Jurkat, Clone E6-1 (cell line): ENCODE data around the gene OLFML3.
"Not testable (repeated sequence)": the region's sequence is repeated elsewhere in the genome, so short reads cannot be mapped to it uniquely, and the experiment has no call there.

Source experiments
- DNase-seq: peaks from one replicate; pipeline ENCODE4 v3.0.0-alpha.2; 2011; ENCODE audit warnings: low read depth, low spot score
- H3K4me3 ChIP-seq: 2 replicates; pipeline ENCODE4 v1.5.1; 2011; ENCODE audit warnings: mild to moderate bottlenecking, low read length, control low read depth, moderate library complexity

The OLFML3 gene

GRCh38 chr1:113984710-113985109 is 5.4 kb downstream of the OLFML3 start:
- DNase-seq: no peak
- H3K4me3 ChIP-seq: no peak overlapping the region

- no peak overlapping the region for H3K4me3 ChIP-seq
- DNase-seq: no peak
Observed at GRCh38 chr1:113986802-113987201, 7.5 kb downstream of the OLFML3 start.

GRCh38 chr1:113987259-113987658 is 8.0 kb downstream of the OLFML3 start:
- DNase-seq: no peak
- no peak overlapping the region for H3K4me3 ChIP-seq

- no peak overlapping the region for H3K4me3 ChIP-seq
- DNase-seq: no peak
Observed at GRCh38 chr1:113990530-113990929, 11.3 kb downstream of the OLFML3 start.

- H3K4me3 ChIP-seq: no peak overlapping the region
- DNase-seq: no peak
Observed at GRCh38 chr1:113990961-113991360, 11.7 kb downstream of the OLFML3 start.

- H3K4me3 ChIP-seq: no peak overlapping the region
- no peak for DNase-seq
Observed at GRCh38 chr1:113991467-113991997, 12.3 kb downstream of the OLFML3 start.

GRCh38 chr1:113993072-113993471 is 13.8 kb downstream of the OLFML3 start:
- DNase-seq: no peak
- no peak overlapping the region for H3K4me3 ChIP-seq

- no peak for DNase-seq
- H3K4me3 ChIP-seq: no peak overlapping the region
Observed at GRCh38 chr1:113993766-113994165, 14.5 kb downstream of the OLFML3 start.

GRCh38 chr1:113995382-113995781 is 16.1 kb downstream of the OLFML3 start:
- DNase-seq: no peak
- no peak overlapping the region for H3K4me3 ChIP-seq

- DNase-seq: no peak
- no peak overlapping the region for H3K4me3 ChIP-seq
Observed at GRCh38 chr1:113998361-113998760, 19.1 kb downstream of the OLFML3 start.

- no peak overlapping the region for H3K4me3 ChIP-seq
- no peak for DNase-seq
Observed at GRCh38 chr1:113999233-113999632, 20.0 kb downstream of the OLFML3 start.

- DNase-seq: no peak
- no peak overlapping the region for H3K4me3 ChIP-seq
Observed at GRCh38 chr1:113999799-114000198, 20.5 kb downstream of the OLFML3 start.

GRCh38 chr1:114000406-114000805 is 21.1 kb downstream of the OLFML3 start:
- no peak overlapping the region for H3K4me3 ChIP-seq
- no peak for DNase-seq

GRCh38 chr1:114002492-114003239 is 23.4 kb downstream of the OLFML3 start:
- no peak overlapping the region for H3K4me3 ChIP-seq
- DNase-seq: no peak

GRCh38 chr1:114003431-114003830 is 24.2 kb downstream of the OLFML3 start:
- no peak overlapping the region for H3K4me3 ChIP-seq
- no peak for DNase-seq

GRCh38 chr1:114006825-114007224 is 27.6 kb downstream of the OLFML3 start:
- H3K4me3 ChIP-seq, DNase-seq: not testable (repeated sequence)

- no peak for DNase-seq
- H3K4me3 ChIP-seq: no peak overlapping the region
Observed at GRCh38 chr1:114008480-114008941, 29.2 kb downstream of the OLFML3 start.

- no peak for DNase-seq
- no peak overlapping the region for H3K4me3 ChIP-seq
Observed at GRCh38 chr1:114008993-114009392, 29.7 kb downstream of the OLFML3 start.

- no peak overlapping the region for H3K4me3 ChIP-seq
- DNase-seq: no peak
Observed at GRCh38 chr1:114009393-114009792, 30.1 kb downstream of the OLFML3 start.

GRCh38 chr1:114010433-114011184 is 31.3 kb downstream of the OLFML3 start:
- no peak for DNase-seq
- H3K4me3 ChIP-seq: no peak overlapping the region
